Ovary (tissue), 3 donors: ENCODE results near the gene EMX2.

Experiments used
- EP300 ChIP-seq: sonication (generic); formaldehyde crosslinking; IDR thresholded peaks from one replicate; pipeline ENCODE4 v1.6.1; 2017; ENCODE audit warnings: antibody characterized with exemption
- POLR2A ChIP-seq: fragments of 450-650 bp; IDR thresholded peaks from one replicate; pipeline ENCODE4 v1.6.1; 2017; ENCODE audit warnings: antibody characterized with exemption, mild to moderate bottlenecking, moderate library complexity
- TF ChIP-seq, protein P1 (sequence below), 3 donors: fragments of 450-650 bp in 2 of 3; fragments of 200-600 bp in 1 of 3; IDR thresholded peaks; one replicate each; pipeline versions ENCODE4 v1.5.1 to v1.8.0; 2016 to 2022; ENCODE audit warnings: antibody characterized with exemption in 3 of 3, mild to moderate bottlenecking in 1 of 3
- donor health status: DM: no; HTN: no; CAD: no.

DNA sequence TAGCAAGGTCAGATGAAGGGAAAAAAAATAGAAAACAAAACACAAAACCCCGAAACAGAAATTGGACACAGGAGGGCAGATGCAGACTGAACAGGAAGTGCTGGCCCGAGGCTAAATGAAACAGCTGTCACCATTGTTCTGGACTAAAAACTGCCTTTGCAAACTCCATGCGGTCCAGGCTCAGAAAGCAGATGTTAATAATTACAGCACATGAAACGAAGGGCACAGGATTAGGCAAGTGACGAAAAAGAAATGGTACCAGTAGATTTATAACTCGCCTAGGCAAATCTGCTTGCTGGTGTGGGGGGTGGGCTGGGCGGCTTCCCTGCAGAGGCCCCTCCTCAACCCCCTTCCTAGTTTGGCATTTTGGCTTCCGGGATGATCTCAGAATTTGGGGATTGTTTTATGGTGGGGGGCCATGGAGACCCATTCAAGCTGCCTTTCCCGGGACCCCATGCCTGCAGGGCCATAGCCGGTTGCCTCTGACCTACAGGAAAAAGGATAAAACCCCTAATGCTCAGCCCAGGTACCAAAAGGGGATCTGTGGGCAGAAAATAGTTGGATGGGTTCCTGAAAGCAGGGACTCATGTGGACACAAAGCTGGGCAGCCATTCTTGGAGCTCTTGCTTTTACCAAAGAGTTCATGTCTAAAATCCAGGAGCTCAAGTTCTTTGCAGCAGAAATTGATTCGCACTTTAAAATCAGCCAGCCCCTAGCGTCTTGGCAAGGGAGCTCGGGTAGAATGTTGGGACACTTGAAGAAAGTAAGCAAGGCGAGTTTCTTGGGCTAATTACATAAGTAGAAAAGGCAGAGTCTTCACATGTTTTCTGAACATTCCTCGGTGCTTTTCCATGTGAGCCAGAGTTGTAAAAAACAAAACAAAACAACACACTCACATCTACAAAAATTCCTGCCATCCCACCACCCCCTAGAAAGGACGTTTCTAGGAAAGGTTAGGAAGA is 39.0 kb upstream of the EMX2 start:
- TF ChIP-seq, protein P1, sequence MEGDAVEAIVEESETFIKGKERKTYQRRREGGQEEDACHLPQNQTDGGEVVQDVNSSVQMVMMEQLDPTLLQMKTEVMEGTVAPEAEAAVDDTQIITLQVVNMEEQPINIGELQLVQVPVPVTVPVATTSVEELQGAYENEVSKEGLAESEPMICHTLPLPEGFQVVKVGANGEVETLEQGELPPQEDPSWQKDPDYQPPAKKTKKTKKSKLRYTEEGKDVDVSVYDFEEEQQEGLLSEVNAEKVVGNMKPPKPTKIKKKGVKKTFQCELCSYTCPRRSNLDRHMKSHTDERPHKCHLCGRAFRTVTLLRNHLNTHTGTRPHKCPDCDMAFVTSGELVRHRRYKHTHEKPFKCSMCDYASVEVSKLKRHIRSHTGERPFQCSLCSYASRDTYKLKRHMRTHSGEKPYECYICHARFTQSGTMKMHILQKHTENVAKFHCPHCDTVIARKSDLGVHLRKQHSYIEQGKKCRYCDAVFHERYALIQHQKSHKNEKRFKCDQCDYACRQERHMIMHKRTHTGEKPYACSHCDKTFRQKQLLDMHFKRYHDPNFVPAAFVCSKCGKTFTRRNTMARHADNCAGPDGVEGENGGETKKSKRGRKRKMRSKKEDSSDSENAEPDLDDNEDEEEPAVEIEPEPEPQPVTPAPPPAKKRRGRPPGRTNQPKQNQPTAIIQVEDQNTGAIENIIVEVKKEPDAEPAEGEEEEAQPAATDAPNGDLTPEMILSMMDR (IDR thresholded peaks at IDR 0.05) = no peak
- TF ChIP-seq POLR2A (no peak), EP300 (no peak)
